Activated CD4-positive, CD25-positive, alpha-beta regulatory T cell treated with anti-CD3 and anti-CD28 coated beads, Interleukin-2, amount 50 U/mL, for 16 hours (primary cell): Measurements from ENCODE around the gene PAM16.

Experiments used
- DNase-seq: peaks from one replicate; pipeline ENCODE4 v3.0.0-alpha.2; 2020; ENCODE audit warnings: low read depth, low spot score

Gene PAM16

DNA sequence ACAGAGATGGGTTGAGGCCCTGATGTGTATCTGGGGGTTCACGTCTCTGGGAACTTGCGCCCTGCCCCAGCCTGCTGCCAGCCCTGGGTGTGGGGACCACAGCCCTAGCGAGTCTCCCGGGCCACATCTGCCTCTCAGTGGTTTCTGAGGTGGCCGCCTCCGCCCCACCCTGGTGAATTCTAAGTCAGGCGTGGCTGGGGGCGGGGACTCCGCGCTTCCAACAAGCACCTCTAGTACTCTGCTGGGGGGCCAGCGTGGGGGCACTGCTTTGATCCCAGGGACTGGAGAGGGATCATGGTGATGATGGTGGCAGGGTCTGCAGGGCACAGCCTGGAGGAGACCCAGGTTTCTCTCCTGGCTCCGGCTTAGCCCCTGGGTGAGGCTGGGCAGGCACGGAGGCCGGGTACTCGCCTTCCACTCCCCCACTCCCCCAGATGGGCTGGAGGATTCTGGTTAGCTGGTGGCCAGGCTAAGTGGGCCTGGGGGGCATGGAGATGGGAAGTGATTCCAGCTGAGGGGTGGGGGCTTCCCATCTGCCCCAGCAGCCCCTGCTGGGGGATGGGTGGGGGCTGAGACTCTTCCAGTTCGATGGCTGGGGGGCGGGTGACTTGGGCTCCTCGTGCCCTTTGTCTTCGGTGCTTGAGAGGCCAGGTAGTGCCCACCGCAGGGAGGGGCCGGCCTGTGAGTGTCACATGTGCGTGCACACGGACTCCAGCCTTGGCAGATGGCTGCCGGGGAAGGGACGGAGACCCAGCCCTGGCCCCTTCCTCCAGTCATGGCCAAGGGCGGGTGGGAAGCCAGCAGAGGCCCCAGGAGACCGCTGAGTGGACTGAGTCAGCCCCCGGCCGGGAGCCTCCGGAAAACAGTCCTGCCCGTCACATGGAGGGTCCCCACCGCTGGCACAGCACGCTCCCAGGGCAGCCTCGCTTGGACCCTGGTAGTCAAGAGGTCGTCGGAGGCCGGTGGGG, 31.4 kb downstream of the PAM16 start:
- DNase-seq, result no peak

DNA sequence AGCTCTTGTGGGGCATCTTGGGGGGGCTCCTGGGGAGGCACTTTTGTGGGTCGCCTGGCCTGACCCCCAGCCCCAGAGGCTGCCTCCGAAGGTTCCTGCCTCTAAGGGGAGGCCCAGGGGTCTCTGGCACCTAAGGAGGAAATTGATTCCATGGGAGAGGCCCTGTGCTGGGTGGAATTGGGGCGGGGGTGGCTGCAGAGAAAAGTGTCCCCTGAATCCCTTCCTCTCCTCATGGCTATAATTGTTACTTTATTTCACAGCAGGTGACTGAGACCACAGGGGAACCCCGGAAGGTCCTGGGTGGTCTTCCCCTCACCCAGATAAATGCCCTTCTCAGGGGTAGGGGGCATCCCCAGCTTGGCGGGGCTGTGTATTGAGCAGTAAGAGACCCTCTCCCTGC, 32.2 kb downstream of the PAM16 start:
- no peak for DNase-seq

DNA sequence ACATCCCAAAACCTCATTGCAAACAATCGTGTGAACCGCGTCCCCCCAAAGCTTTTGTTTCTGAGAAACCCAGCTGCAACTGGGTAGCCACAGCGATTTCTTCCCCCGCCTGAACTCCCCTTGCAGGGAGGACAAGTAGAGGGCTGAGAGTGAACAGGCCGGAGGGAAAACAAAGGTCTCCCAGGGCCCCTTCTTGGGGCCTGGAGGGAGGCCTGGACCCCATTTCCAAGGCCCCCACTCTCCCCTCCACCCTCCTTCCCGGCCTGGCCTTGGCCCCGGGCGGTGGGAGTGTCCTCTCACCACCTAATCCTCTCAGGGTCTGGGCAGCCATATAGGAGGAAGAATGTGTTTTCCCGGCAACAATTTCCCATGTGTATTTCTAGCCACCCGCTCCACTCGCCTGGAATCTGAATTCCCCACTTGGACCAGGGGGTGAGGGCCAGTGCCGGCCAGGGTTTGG, 32.6 kb downstream of the PAM16 start:
- no peak for DNase-seq

DNA sequence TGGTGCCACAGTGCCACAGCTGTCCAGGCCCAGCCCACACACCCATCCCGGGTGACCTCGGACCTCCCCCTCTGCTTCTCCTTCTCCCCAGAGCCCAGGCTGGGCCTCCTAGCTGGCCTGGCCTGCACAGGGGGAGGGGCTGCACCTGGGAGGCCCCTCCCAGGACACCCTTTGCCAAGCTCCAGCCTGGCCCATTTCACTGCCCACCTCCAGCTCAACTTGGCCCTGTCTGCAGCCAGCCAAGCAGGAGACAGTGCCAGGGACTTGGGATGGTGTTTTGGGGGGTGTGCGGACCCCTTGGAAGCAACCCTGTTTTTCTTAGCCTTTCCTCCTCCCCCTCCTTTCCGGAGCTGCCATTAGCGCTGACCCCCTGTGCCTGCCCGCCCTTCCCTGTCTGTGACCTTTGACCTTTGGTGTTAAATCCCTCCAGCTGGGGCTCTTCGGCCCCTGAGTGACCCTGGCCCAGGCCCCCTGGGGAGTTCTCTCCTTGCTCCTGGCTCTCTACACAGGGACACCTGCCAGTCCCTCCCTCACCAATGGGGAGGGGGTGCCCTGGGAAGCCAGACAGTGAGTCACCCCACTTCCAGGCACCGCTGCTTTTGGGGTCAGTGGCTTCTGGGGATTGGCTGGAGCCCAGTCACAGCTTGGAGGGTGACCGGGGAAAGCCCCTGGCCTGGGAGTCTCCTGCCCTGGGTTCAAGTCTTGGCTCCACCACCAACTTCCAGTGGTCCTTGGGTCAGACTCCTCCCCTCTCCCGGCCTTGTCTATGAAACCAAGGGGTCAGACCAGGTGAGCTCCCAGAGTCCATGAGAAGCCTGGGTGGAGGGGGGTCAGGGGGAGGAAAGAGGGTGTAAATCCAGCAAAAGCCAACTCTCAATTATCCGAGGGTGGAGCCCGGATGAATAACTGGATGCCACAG, 33.3 kb downstream of the PAM16 start:
- DNase-seq, result no peak

DNA sequence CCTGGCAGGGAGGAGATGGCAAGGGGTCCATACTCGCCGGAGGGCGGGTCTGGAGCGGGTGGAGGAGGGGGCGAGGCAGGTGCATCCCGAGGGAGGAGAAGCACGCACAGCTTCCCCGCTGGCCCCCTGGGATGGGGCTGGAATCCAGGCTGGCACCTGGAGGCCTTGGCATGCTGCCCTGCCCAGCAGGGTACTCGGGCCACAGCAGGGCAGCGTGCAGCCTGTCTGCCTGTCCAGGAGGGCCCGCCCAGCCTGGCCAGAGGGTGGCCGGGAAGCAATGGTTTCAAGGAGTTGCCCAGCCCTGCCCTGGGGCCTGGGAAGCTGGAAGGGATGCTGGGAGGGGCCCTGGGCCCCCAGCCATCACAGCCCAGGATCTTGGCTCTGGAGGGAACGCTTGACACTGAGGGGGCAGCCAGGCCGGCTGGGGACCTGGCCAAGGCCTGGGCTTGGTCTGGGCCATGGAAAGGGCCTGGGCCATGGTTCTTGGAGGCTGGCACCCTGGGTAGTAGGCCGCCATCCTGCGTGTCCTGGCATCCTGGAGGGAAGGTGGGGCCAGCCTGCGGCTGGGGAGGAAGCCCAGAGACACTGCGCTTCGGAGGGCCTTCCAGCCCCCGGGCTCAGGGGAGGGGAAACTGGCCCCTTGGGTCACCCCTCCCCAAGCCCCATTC, 34.1 kb downstream of the PAM16 start:
- no peak for DNase-seq

DNA sequence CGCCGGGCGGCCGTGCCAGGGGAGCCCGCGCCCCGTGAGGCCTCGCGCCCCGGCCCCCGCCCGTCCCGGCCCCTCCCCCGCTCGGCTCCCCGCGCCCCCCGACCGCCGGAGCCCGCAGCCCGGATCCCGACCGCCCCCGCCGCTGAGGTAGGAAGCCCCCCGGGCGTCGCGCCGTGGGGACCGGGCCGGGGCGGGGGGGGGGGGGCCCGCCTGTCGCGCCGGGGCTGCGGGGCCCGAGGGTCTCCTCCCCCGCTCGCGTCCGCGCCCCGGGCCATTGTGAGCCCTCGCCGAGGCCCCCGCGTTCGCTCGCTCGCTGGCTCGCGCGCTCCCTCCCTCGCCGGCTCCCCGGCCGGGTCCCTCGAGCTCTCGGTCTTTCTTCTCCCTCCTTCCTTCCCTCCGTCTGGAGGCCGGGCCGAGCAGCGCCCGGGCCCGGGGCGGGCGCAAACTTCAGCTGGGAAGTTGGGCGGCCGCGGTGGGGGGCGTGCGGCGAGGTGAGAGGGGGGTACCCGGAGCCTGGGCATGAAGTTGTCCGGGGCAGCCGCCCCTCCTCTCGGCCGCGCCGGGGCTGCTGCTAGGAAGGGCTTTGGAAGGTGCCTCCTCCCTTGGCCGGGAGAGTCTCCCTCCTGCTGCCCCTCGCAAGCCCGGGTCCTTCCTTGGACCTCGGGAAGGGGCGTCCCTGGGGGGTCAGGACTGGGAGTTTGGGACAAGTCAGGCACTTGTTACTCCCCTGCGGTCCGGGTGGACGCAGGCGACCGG, 34.8 kb downstream of the PAM16 start:
- DNase-seq, result no peak

DNA sequence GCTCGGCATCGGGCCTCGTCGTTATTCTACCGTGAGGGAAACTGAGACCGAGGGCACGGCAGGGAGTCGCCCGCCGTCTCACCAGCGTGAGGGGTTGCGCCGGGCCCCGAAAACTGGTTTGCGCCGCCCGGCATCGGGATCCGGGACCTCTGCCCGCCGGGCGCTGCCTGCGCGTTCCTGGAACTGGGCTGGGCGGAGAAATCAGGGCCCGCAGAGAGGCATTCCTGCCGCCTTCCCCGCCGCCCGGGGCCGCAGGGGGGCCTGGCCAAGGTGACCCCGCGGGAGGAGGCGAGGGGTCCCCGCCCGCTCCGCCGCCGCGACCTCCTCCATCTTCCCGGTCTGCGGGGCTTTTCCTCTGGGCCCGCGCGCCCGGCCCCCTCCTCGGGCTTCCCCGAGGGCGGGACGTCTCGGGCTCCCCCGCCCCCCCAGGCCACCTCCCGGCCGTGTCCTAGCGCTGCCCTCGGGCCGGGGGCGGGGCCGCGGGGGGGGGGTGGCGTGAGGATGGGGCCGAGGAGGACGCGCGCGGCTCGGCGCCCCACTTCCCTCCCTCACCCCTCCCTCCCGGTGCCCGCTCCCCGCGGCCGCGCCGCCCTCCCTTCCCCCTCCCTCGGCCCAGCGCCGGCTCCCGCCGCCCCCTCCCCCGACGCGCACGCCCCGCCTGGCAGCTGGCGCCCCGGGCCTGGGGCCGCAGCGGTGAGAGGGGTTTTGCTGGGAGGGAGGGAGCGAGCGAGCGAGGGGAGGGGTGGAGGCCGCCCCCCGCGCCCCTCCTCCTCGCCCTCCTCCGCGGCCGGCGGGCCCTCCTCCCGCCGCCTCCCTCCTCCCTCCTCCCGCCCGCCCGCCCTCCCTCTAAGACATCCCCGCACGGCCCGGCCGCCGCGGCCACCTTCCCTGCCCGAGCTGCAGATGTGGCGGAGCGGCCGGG, 35.7 kb downstream of the PAM16 start, which contains the start of gene GLIS2:
Gene GLIS2, plus strand, starts transcription at position 882 of the 922 bp plus-strand sequence. CDS start 16,214 bp downstream, outside the sequence.
- DNase-seq, result no peak

DNA sequence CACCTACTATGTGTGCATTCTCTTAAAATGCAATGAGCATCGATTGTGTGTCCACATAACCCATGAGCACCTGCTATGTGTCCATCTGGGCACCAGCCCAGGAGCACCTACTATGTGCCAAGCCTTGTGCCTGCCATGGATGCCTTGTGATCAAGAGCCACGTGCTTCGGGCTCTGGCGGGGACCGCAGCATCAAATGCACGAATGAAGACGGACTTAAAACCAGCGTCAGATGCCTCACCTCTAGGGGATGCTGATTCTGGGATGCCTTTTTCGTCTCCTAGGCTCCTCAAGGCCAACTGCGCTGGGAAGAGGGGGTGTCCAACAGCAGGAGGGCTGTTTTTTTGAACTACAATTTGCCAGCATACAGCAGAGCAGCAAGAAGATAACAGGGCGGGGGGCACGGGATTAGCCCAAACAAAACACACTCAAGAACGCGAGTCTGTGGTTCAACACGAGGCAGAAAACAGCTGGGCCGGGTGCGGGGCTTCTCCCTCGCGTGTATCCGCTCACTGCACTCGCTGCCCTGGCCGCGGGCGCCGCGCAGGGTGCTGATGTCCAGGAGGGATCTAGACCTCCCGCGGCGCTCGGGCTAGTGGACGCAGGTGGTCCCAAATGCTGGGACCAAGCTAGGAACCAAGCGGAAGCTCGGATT, 36.5 kb downstream of the PAM16 start:
- DNase-seq, result no peak

DNA sequence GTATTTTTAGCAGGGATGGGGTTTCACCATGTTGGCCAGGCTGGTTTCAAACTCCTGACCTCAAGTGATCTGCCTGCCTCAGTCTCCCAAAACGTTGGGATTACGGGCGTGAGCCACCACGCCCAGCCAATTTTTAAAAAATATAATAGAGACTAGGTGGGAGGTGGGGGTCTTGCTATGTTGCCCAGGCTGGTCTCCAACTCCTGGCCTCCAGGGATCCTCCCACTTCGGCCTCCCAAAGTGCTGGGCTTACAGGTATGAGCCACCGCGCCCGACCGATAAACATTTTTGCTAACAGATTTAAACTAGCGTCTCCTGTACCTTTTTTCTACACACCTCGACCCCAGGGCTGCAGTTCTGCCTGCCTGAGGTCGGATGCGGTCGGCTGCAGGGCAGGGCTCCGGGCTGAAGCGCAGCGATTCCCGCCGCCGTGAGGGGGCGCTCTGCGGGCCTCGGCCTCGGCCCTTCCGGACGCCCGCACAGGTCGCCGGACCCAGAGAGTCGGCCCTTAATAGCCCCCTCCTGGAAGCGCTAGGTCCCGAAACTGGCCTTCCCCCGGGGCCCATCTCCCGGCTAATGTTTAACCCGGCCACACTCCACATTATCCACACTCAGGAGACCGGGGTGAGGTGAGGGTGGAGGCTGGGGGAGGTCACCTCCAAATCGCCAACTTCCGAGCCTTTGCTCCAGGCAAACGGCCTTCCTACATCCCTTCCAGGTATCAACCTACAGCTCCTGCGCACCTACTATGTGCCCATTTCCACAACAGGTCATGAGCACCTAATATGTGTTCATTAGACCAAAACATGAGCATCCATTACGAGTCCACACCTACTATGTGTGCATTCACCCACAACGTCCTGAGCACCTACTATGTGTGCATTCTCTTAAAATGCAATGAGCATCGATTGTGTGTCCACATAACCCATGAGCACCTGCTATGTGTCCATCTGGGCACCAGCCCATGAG, 37.3 kb downstream of the PAM16 start:
- no peak for DNase-seq

DNA sequence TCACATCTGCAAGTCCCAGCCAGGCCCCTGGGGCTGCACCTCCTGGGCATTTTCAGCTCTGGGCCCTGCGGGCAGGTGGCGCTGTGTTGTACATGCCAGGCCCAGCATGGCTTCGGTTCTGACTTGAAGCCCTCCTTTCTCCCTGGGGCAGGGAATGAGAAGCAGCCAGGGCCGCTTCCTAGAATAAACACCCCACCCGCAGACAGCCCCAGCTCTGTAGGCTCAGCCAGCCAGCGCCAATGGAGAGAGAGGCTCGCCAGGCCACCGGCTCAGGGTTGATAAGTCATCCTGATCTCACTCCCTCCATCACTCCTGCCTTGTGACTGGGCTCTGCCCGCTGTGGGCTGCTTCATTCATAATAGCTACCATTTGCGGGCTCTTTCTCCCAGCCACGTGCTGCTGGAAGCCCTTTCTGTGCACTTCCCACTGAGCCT, 41.3 kb downstream of the PAM16 start:
- no peak for DNase-seq

DNA sequence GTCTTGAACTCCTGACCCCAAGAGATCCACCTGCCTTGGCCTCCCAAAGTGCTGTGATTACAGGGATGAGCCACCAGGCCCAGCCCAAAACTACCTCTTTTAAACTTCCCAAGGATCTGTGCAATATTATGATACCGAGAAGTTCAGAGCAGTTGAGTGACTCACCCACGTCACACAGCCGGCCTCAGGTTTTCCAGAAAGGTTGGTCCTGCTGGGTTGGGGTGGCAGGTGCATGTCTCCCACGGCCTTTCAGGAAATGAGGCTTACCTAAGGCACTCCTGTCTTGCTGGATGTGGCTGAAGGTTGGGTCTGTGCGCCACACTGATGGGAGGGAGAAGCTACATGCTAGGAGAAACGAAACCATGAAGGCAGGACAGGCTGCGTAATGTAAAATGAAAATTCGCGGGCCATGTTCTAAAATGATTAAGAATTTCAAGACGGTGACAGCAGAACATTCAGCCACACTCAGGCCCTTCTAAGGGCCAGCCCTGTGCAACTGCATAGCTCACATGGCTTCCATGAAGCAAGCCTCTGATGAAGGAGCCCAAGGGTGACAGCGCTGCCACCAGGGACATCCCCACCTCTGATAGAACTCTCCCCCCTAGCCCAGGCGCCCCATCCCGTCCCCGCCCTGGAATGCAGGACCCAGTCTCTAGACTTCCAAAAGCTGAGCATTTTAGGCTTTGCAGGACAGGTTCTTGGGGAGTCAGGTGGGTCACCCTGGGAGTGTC, 41.9 kb downstream of the PAM16 start:
- DNase-seq, result no peak

DNA sequence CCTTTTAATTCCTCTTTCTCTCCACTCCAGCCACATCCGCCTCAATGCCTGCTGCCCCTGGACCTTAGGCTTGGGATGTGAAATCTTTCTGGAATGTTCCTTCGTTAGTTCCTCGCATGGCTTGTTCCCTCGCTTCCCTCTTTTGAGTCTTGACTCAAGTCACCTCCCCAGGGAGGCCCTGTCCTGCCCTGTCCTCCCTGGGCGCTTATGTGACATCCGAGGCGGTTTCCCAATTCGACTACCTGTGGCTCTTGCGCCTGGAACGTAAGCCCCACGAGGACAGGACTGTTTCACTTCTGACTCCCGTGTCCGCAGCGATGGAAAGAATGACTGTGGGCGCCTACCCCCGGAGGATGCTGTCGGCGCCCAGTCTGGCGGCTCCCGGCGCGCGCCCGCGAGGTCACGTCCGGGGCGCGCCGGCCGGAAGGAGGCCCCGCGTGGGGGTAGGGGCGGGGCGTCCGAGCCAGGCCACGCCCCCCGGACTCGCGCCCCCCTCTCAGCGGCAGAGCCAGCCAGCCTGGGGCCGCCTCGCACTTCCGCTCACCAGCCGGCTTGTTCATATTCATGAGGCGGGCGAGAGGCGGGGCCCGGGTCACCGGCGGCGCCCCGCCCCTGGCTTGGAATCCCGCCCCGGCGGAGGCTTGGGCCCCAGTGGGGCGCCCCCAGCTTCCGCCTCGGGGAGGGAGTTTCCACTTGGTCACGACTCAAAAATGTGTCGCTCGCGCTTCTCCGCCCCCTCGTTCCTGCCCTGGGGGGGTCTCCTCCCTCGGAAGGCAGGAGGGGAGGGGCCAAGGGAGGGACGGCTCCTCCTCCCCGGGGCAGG, 43.7 kb downstream of the PAM16 start:
- peak; percentile 93 for DNase-seq

DNA sequence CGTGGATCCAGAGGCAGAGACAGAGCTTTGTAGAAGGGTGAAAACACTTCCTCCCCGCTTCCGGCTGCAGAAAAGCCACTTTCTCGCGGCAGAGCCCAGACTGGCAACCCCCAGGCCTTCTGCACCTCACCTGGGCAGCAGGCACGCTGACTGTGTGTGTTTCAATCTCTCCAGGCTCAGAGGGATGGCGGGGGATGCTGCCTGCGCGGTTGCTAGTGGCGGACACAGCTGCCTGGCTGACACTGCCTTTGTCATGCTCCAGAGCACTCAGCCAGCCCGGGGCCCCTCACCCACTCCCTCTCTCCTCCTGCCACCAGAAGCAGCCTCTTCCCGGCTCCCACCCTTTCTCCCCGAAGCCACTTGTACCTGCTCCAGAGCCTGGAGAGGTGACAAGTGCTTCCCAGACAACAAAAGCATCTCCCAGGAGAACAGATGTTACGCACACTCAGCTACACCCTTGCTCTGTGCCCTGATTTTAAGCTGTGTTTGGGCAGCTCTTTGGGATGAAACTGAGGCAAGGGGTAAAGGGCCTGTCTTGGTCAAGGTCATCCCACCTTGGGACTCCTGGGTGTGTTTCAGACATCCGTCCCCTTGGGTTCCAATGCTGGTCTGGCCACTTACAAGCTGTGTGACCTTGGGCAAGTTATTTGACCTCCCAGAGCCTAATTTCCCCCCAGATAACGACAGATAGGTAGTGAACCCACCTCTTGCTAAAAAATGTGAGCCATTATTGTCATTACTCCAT, 44.5 kb downstream of the PAM16 start:
- no peak for DNase-seq

DNA sequence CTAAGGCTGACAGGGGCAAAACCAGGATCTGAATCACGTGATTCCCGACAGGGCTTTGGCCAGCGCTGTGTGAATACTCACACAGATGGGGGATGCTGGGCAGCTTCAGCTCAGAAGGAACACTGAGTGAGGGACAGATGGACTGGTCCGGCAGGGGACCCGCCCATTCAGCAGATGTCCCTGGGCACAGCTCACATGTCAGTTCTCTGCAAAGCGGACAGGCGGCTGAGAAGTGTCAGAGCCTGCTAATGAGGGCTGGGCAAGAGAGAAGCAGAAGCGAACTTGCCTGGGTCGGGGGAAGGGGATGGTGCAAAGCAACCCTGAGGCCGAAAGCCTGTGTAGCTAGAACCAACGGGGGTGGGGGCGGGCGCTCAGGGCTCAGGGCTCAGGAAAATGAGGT, 47.1 kb downstream of the PAM16 start:
- no peak for DNase-seq

DNA sequence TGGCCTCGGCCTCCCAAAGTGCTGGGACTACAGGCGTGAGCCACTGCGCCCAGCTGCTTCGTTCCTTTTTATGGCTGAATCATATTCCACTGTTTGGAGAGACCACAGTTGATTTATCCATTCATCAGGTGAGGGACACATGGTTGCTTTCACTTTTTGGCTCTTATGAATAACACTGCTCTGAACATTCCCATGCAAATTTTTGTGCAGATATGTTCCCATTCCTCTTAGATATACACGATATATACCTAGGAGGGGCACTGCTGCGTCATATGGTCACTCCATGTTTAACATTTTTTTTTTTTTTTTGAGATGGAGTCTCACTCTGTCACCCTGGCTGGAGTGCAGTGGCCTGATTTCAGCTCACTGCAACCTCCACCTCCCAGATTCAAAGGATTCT, 49.2 kb downstream of the PAM16 start:
- DNase-seq, result no peak

DNA sequence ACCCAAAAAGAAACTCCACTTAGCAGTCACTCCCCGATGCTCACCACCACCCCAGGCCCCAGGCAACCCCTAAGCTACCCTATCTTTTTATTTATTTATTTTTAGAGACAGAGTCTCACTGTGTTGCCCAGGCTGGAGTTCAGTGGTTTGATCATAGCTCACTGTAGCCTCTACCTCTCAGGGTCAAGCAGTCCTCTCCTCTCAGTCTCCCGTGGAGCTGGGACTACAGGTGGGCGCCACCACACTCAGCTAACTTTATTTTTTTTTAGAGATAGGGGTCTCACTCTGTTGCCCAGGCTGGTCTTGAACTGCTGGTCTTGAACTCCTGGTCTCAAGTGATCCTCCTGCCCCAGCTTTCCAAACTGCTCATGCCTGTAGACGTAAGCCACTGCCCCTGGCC, 49.9 kb downstream of the PAM16 start:
- no peak for DNase-seq
